GM15510 (cell line): ENCODE data around the gene UVSSA.

Experiments used
- POLR2A ChIP-seq: IDR thresholded peaks from 3 replicates; pipeline ENCODE4 v1.6.1; 2011; ENCODE audit warnings: borderline replicate concordance; ENCODE audit not compliant: insufficient read length; ENCODE audit errors: extremely low read depth

The UVSSA gene

DNA sequence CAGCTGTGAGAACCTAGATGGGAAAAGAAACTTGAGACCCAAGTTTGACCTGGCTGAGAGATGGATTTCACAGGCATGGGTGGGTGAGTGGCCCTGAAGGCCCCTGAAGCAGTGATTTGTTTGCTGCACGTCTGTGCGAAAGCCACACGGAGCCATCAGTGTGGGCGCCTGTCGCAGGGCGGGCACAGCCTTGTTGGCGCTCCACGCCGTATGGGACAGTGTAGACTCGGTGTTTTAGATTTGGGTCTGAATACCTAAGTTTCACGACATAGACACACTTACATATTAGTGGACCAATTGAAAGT, 21.9 kb upstream of the UVSSA start:
- no peak for TF ChIP-seq POLR2A

DNA sequence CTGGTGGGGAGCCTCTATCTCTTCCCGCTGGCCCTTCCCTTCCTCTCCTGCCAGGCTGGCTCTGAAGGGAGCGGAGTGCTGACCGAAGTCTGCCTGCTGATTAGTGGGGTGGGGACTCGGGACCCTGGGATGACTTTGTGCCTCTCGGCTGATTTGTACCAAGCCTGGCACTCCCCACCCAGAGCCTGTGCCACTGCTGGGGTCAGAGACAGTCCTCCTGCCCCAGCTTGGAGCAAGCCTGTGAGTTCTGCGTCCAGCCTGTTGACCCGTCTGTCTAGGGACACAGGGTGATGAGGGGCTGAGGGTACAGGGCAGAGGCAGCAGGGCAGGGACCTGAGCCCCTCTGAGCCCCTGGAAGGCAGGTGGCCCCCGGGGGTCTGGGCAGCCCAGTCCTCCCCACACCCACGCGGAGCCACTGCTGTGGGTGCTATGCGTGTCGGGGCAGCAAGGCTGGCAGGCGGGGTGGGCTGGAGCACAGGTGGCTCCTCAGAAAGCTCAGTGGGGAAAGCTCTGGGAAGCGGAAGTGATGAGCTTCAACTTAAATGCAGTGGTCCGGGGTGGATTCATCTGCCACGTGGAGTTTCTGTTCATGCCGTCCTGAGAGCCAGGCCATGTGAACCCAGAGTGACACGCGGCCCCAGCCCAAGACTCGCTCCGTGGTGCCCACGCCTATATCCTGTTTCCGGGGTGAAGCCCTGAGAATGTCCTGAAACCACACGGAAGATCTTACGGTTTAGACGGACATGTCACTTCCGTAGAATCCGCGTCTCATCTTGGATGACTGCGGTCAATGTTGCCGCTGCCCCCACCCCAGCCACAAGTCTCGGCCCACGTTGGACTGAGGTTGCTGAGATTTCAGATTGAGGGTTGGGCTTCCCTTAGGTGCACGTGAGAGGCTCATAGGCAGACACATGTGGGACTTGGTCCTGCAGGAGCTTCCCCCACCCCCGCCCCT, 21.1 kb upstream of the UVSSA start:
- TF ChIP-seq POLR2A = no peak

DNA sequence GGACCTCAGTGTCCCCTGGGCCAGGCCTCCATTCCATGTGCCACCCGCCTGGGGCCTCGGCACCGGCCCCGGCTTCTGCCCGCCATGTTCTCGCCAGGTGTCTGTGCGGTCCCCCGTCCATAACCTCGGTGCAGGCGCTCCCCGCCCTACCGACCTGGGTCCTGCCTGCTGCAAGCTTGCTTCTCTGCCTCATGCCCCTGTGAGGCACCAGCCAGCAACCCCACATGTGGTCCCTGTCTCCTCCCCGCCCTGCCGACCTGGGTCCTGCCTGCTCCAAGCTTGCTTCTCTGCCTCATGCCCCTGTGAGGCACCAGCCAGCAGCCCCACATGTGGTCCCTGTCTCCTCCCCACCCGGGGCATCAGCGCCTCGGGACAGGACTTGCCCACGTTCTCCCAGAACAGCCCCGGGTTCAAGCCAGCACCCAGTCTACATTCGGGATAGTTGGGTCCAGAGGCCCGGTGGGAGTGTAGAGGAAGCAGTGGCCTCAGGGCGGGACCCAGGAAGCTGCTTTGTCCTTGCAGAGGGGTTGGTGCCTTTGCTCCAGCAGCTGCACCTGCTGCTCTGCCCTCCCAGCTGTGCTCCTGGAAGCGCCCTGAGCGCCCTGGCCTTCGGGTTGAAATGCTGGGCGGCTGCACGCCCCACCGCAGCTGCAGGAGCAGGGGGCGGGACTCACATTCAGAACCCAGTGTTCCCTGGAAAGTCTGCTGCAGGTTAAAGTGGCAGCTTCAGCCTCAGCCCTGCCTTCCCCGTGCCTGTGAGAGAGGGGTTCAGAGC, 20.1 kb upstream of the UVSSA start:
- no peak for TF ChIP-seq POLR2A

DNA sequence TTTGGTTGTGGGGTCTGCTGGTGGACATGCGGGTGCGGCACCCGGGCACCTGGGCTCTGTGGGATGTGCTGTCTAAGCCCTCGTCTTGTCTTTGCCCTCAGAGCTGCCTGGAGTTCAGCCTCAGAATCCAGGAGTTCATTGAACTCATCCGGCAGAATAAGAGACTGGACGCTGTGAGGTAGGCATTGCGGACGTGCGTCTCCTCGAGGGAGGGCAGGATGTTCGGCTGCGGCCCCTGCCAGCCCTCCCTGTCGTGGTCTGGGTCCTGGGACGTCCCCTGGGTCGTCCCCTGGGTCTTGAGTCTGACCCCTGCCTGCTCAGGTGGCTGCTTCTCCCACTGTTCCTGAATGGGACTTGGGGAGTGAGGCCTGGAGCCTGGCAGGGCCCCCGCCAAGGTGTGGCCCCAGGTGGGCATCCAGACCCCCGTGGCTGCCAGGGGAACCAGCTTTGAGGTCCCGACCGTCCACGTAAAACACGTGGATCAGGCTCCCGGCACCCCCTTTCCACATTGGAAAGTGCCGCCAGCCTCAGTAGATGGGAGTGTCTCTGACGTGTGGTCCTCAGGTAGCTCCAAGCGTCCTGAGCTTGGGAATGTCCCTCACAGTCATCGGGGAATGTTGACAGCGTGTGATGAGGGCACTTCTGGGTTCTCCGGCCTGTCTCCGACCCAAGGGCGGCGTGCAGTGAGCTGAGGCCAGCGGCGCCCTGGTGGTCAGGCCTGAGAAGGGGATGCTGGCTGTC, 19.3 kb upstream of the UVSSA start:
- no peak for TF ChIP-seq POLR2A

DNA sequence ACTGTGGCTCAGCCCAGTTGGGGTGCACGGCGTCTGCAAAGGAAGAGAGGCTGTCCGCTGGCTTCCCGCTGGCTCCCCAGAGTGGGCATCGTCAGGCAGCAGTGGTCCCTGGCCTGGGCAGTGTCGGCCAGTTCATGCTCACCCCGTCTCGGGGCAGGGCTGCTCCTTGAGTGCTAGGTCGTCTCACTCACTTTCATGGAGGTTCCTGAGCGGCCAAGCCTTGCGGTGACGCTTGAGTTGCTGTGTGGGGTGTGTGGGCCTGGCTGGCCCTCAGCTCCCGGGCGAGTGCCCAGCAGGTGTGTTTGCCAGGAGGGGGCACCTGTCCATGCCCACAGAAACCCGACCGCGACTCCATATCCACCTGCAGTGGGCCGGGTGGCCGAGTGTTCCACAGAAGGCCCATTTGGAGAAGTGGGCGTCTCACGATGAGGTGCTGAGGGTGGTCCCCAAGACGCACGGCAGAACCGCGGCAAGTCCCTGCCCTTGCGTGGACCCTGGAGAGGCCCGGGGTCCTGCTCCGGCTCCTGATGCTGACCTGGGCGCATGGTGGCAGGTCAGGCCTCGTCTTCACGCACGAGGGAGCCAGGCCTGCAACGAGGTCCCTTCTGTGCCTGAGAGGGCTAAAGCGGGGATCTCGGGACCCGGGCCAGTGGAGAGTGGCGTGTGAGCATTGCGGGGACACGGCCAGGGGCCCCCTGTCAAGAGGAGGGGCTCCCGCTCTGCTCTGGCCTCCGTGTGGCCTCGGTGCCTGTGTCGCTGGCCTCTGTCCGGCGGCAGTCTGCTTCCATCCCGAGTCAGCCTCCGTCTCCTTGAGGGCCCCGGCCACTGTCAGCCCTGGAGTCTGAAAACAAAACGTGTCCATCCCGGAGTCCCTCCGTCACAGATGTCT, 18.5 kb upstream of the UVSSA start:
- no peak for TF ChIP-seq POLR2A

DNA sequence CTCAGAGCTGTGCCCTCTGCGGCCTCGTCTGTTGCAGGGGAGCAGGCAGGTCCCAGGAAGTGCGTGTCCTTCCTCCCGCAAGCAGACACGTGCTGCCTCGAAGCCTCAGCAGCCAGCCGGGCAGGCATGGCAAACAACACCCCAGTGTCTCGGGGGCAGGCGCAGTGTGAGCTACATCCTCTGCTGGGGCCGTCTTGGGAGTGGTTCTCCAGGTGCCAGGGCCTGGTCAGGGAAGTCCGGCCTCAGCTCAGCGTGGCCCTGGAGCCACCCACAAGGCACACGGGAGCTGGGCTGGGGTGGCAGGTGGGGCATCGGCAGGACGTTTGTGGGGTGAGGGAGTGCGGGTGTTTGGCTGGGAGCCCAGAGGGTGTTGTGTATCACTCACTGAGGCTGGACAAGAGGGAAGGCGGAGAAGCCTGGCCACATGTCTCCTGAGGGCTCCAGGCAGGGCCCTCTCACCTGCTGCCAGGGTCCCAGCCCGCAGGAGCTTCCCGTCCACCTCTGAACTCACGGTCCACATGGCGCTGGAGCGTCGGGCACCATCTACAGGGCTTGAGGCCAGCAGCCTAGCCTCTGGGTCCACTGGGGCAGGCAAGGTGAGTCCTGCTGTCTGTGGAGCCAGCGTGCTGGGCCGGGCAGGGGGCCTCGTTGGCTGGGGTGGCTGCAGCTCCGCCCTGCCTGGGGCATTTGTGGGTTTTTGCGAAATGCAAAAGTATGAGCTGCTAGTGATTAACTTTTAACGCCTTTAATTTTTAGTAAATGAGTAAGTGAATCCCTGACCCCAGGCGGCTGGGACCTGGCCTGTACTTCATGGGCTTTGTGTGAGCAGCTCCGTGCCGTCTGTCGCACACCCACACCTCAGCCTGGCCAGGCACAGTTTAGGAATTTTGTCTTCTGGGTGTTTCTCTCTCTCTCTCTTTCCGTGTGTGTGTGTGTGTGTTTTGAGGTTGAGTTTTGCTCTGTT, 17.3 kb upstream of the UVSSA start:
- no peak for TF ChIP-seq POLR2A

DNA sequence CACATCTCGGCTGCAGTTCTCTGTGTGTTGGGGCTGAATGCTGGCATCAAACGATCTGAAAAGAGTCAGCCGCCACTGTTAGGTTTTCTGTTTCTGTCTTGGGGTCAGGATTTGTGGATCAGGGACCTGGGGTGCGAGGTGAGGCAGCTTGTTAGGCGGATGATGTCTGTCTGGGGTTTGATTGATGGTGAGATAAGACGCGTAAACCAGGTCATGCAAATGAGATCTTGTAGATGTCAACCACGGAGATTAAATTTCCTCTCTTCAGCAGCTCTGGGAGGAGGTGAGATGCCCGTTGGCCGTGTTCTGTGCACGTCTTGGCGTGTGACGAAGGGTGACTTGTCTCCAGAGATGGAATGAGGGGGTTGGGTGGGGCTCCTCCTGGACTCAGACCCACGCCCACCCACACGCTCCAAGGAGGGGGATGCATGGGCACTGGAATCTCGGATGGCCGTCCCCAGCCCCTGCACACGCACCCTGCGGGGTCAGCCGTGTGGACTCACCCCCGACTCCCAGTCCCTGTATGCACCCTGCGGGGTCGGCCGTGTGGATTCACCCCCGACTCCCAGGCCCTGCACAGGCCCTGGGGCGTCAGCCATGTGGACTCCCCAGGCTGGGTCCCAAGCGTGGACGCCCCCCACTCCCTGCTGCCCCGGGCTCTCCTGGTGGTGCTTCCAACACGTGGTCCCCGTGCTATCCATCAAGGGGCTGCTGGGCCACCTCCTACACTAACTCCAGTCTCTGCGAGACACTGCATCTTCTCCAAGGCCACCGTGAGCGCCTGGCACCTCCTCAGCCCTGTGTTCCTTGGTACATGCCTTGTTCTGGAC, 16.0 kb upstream of the UVSSA start:
- TF ChIP-seq POLR2A = no peak

DNA sequence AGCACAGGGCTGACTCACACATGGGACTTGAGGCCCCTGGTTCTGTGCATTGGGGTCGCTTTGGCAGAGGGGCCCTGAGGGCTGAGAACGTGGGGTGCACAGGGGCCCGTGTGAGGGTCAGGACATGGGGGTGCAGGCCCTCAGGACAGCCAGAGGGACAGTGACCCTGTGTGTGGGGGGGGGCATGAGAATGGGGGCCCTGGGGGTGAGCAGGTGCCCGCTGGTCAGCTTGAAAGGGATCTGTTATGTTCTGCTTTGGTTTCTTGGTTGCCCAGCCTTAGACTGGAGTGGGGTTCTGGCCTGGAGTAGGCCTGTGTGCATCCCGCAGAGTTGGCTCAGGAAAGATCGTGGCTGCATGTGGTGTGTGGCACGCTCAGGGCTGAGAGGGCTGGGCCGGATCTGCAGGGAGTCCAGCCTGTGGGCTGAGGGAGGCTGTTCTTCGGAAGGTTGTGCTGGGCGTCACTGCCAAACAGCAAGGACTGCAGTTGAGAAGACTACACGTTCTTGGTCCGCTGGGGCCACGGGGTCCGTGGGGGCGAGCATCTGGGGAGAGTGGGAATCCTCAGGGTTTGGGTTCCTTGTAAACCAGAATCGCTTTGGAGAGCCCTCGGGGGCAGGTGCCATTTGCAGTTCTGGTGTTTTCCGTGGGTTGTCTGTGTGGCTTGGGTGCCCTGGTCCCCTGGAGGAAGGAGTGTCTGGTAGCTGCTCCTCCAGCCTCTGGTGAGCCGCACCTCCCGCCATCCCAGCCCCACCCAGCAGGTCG, 15.2 kb upstream of the UVSSA start:
- no peak for TF ChIP-seq POLR2A

DNA sequence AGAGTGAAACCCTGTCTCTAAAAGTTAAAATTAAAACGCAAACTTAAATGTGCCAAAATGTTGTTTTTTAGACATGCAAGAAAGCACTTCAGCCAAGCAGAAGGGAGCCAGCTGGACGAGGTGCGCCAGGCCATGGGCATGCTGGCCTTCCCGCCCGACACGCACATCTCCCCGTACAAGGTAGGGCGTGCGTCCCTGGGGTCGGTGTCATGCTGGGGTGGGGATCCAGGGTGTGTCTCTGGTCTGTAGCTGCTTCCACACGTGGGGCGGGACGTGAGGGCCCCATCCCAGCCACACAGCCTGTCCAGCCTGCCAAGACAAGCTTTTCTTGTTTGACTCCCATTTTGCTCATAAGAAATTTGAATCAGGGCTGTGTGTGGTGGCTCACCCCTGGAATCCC, 14.3 kb upstream of the UVSSA start:
- no peak for TF ChIP-seq POLR2A

DNA sequence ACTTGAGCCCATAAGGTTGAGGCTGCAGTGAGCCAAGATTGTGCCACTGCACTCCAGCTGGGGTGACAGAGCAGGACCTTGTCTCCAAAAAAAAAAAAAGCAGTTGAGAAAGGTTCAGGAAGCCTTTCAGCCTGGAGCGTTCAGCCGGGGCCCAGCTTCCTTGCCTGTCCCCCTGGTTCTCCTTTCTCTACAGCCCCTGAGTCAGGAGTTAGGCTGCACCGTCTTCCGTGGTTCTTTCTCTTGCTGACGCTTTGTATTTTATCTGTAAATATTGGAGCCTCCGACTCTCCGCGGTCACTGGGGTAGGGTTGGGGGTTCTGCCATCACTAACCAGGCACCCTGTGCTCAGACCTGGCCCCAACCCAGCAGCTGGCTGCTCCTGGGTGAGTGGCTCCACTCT, 13.8 kb upstream of the UVSSA start:
- TF ChIP-seq POLR2A = no peak

DNA sequence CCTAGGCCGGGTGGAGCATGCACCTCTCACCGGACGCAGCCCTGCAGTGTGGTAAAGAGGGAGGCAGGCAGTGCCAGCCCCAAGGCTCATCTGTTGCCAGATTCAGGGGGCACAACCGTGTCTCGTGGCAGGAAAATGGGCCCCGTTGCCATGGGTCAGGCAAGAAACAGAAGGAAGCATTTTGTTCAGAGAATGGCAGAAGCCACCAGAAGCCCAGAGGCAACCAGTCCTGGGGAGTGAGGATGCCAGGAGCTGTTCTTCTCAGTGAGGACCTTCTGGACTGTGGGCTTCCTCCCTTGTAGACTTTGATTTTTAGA, 12.5 kb upstream of the UVSSA start:
- TF ChIP-seq POLR2A = no peak

DNA sequence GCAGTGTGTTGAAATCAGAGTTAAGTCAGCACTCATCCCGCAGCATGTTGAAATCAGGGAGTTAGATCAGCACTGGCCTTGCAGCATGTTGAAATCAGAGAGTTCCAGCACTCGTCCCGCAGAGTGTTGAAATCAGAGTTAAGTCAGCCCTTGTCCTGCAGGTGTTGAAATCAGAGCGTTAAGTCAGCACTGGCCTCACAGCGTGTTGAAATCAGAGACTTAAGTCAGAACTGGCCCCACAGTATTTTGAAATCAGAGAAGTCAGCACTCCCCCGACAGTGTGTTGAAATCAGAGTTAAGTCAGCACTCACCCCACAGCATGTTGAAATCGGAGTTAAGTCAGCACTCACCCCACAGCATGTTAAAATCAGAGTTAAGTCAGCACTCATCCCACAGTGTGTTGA, 10.9 kb upstream of the UVSSA start:
- no peak for TF ChIP-seq POLR2A
